H9 (cell line): ENCODE results near the gene G2E3. TPM values are rescaled to one million over a fixed set of nuclear protein-coding genes. Genes with fewer than 3 reads are reported as not detected.

Source experiments
- DNase-seq: peaks from one replicate; pipeline ENCODE4 v3.0.0-alpha.2; 2017
- H2AFZ ChIP-seq: one replicate; pipeline ENCODE4 v1.6.1; 2013; ENCODE audit warnings: mild to moderate bottlenecking, low read length, control low read depth, moderate library complexity
- H2AK5ac ChIP-seq: 2 replicates; pipeline ENCODE4 v1.6.1; 2013; ENCODE audit warnings: low read length, control low read depth, mixed read lengths; ENCODE audit not compliant: insufficient read length
- H2BK120ac ChIP-seq: one replicate; pipeline ENCODE4 v1.6.1; 2013; ENCODE audit warnings: low read depth, mild to moderate bottlenecking, low read length, control low read depth, inconsistent platforms; ENCODE audit not compliant: poor library complexity, severe bottlenecking
- H2BK12ac ChIP-seq: 2 replicates; pipeline ENCODE4 v1.6.1; 2013; ENCODE audit warnings: low read length, control low read depth, mixed read lengths, low read depth; ENCODE audit not compliant: insufficient read length
- H2BK15ac ChIP-seq: 2 replicates; pipeline ENCODE4 v1.6.1; 2013; ENCODE audit warnings: low read depth, low read length, control low read depth
- H2BK20ac ChIP-seq: one replicate; pipeline ENCODE4 v1.6.1; 2013; ENCODE audit warnings: low read depth, mild to moderate bottlenecking, low read length, control low read depth, inconsistent platforms; ENCODE audit not compliant: poor library complexity, severe bottlenecking
- H2BK5ac ChIP-seq: 2 replicates; pipeline ENCODE4 v1.6.1; 2013; ENCODE audit warnings: low read length, control low read depth, mixed read lengths; ENCODE audit not compliant: insufficient read length
- H3K14ac ChIP-seq: 2 replicates; pipeline ENCODE4 v1.6.1; 2013; ENCODE audit warnings: low read length, control low read depth; ENCODE audit not compliant: insufficient read depth
- H3K18ac ChIP-seq: 2 replicates; pipeline ENCODE4 v1.6.1; 2013; ENCODE audit warnings: low read depth, mild to moderate bottlenecking, mixed read lengths, low read length, control low read depth; ENCODE audit not compliant: insufficient read length
- H3K23ac ChIP-seq: 2 replicates; pipeline ENCODE4 v1.6.1; 2013; ENCODE audit warnings: low read length, control low read depth, mixed read lengths, low read depth; ENCODE audit not compliant: insufficient read length
- H3K23me2 ChIP-seq: 2 replicates; pipeline ENCODE4 v1.6.1; 2013; ENCODE audit warnings: low read depth, mild to moderate bottlenecking, mixed read lengths, low read length, control low read depth; ENCODE audit not compliant: insufficient read length, poor library complexity, severe bottlenecking
- H3K27ac ChIP-seq: 2 replicates; pipeline ENCODE4 v1.5.1; 2013; ENCODE audit warnings: low read length, control low read depth, mixed read lengths, low read depth; ENCODE audit not compliant: insufficient read length
- H3K27me3 ChIP-seq: 2 replicates; pipeline ENCODE4 v1.6.1; 2013; ENCODE audit warnings: low read length, control low read depth, inconsistent platforms; ENCODE audit not compliant: insufficient read depth
- H3K4ac ChIP-seq: 2 replicates; pipeline ENCODE4 v1.6.1; 2013; ENCODE audit warnings: low read depth, mild to moderate bottlenecking, control low read depth, inconsistent platforms, low read length, moderate library complexity
- H3K4me1 ChIP-seq: 2 replicates; pipeline ENCODE4 v1.6.1; 2013; ENCODE audit warnings: low read length, control low read depth, inconsistent platforms; ENCODE audit not compliant: insufficient read depth
- H3K4me2 ChIP-seq: 2 replicates; pipeline ENCODE4 v1.6.1; 2013; ENCODE audit warnings: low read length, control low read depth, mixed read lengths; ENCODE audit not compliant: insufficient read length, insufficient read depth
- H3K56ac ChIP-seq: 2 replicates; pipeline ENCODE4 v1.6.1; 2013; ENCODE audit warnings: low read depth, mild to moderate bottlenecking, mixed read lengths, low read length, control low read depth; ENCODE audit not compliant: insufficient read length
- H3K79me1 ChIP-seq: 2 replicates; pipeline ENCODE4 v1.6.1; 2013; ENCODE audit warnings: low read depth, mild to moderate bottlenecking, moderate library complexity, low read length, control low read depth, inconsistent platforms; ENCODE audit not compliant: insufficient read depth, poor library complexity, severe bottlenecking
- H3K79me2 ChIP-seq: 2 replicates; pipeline ENCODE4 v1.6.1; 2013; ENCODE audit warnings: low read length, control low read depth, inconsistent platforms; ENCODE audit not compliant: insufficient read depth
- H3K9ac ChIP-seq: 2 replicates; pipeline ENCODE4 v1.6.1; 2013; ENCODE audit warnings: low read length, control low read depth, mixed read lengths; ENCODE audit not compliant: insufficient read length; ENCODE audit errors: extremely low read depth
- H3K9me3 ChIP-seq: one replicate; pipeline ENCODE4 v1.6.1; 2013; ENCODE audit warnings: low read depth, low read length, inconsistent platforms; ENCODE audit not compliant: control insufficient read depth
- H3T11ph ChIP-seq: one replicate; pipeline ENCODE4 v1.6.1; 2013; ENCODE audit warnings: mild to moderate bottlenecking, low read length, control low read depth, inconsistent platforms
- H4K20me1 ChIP-seq: one replicate; pipeline ENCODE4 v1.6.1; 2013; ENCODE audit not compliant: control insufficient read depth, insufficient read length, insufficient read depth
- H4K5ac ChIP-seq: 2 replicates; pipeline ENCODE4 v1.6.1; 2013; ENCODE audit warnings: low read depth, mild to moderate bottlenecking, mixed read lengths, low read length, control low read depth; ENCODE audit not compliant: insufficient read length
- H4K8ac ChIP-seq: replicated peaks from 2 replicates; pipeline ENCODE4 v1.6.1; 2013; ENCODE audit warnings: low read length, control low read depth, mixed read lengths, low read depth; ENCODE audit not compliant: insufficient read length
- H4K91ac ChIP-seq: 2 replicates; pipeline ENCODE4 v1.6.1; 2013; ENCODE audit warnings: low read depth, mild to moderate bottlenecking, moderate library complexity, mixed read lengths, low read length, control low read depth; ENCODE audit not compliant: insufficient read length
- H3K27ac Mint-ChIP-seq, 3 experiments: 2 replicates in 2 of 3; 3 replicates in 1 of 3; pipeline ENCODE4 v1.8.0; 2020 to 2021; ENCODE audit warnings: mixed read lengths in 3 of 3, mild to moderate bottlenecking in 1 of 3, moderate library complexity in 1 of 3
- H3K27me3 Mint-ChIP-seq: 2 replicates; pipeline ENCODE4 v1.8.0; 2021; ENCODE audit warnings: low read depth, mild to moderate bottlenecking, moderate library complexity, mixed read lengths
- H3K36me3 Mint-ChIP-seq, 3 experiments: 2 replicates in 2 of 3; 3 replicates in 1 of 3; pipeline ENCODE4 v1.8.0; 2020 to 2021; ENCODE audit warnings: low read depth in 3 of 3, mixed read lengths in 3 of 3; ENCODE audit not compliant: insufficient read depth in 1 of 3
- H3K4me1 Mint-ChIP-seq, 2 experiments: 2 replicates each; pipeline ENCODE4 v1.8.0; 2020; ENCODE audit warnings: mixed read lengths in 2 of 2
- H3K4me3 Mint-ChIP-seq, 2 experiments: 2 replicates in 1 of 2; 3 replicates in 1 of 2; pipeline ENCODE4 v1.8.0; 2020 to 2021; ENCODE audit warnings: mild to moderate bottlenecking in 2 of 2, mixed read lengths in 2 of 2, moderate library complexity in 1 of 2
- H3K9me3 Mint-ChIP-seq, 2 experiments: 2 replicates in 1 of 2; 3 replicates in 1 of 2; pipeline ENCODE4 v1.8.0; 2020; ENCODE audit warnings: mild to moderate bottlenecking in 2 of 2, mixed read lengths in 2 of 2, moderate library complexity in 1 of 2
- WGBS: extraction: QIAGEN DNeasy Blood & Tissue Kit; methylation state at CpG from one replicate; pipeline ENCODE4 v1.1.7; 2013; ENCODE audit warnings: missing lambda C conversion rate, low lambda C conversion rate, mixed read lengths; ENCODE audit not compliant: insufficient read length; ENCODE audit errors: extremely low coverage; 5-methylcytosine and 5-hydroxymethylcytosine counted together
- total RNA-seq: library from RNA; stranded (reverse); gene quantifications from 2 replicates; pipeline ENCODE4 v1.2.1, GENCODE V29; 2021
- TF ChIP-seq, protein P1 (sequence below): fragments of 200-600 bp; sonication (generic); conservative IDR thresholded peaks from 3 replicates; pipeline ENCODE4 v1.8.0; 2021; ENCODE audit warnings: antibody characterized with exemption, mild to moderate bottlenecking

G2E3 gene
- total RNA-seq, 1 experiment from 2014 or later: 49.2 TPM

DNA sequence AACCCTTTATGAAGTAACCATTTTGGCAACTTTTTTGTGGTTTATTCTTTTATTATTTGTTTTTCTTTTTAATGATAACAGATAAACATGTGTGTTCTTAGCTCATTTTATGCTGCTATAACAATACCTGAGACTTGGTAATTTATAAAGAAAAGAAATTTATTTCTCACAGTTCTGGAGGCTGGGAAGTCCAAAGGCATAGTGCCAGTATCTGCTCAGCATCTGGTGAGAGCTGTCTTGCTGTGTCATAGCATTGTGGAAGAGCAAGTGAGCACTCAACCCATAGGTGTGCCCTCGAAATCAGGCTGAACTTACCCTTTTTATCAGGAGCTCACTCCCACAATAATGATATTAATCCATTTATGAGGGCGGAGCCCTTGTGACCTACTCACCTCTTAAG lies 55.2 kb downstream of the G2E3 start:
- H3K4me1 Mint-ChIP-seq: no peaks in the 10 kb centered on the region
- no peak overlapping the region for H2BK20ac ChIP-seq

More for the DNA sequence above, 55.2 kb downstream of the G2E3 start:
- TF ChIP-seq, protein P1, sequence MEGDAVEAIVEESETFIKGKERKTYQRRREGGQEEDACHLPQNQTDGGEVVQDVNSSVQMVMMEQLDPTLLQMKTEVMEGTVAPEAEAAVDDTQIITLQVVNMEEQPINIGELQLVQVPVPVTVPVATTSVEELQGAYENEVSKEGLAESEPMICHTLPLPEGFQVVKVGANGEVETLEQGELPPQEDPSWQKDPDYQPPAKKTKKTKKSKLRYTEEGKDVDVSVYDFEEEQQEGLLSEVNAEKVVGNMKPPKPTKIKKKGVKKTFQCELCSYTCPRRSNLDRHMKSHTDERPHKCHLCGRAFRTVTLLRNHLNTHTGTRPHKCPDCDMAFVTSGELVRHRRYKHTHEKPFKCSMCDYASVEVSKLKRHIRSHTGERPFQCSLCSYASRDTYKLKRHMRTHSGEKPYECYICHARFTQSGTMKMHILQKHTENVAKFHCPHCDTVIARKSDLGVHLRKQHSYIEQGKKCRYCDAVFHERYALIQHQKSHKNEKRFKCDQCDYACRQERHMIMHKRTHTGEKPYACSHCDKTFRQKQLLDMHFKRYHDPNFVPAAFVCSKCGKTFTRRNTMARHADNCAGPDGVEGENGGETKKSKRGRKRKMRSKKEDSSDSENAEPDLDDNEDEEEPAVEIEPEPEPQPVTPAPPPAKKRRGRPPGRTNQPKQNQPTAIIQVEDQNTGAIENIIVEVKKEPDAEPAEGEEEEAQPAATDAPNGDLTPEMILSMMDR: no peak
- no peaks in the 10 kb centered on the region for H3K9me3 ChIP-seq
- no peak overlapping the region for H3K23ac ChIP-seq
- H3T11ph ChIP-seq: no peak overlapping the region
- no peak overlapping the region for H4K5ac ChIP-seq
- no peaks in the 10 kb centered on the region for H3K27me3 Mint-ChIP-seq
- no peak overlapping the region for H2AK5ac ChIP-seq
- no peak overlapping the region for H2BK120ac ChIP-seq
- H2AFZ ChIP-seq: no peak overlapping the region
- no peaks in the 10 kb centered on the region for H3K23me2 ChIP-seq
- WGBS: no CpG with 5 or more reads among the region's 2 CpGs
- H3K4ac ChIP-seq: no peak overlapping the region
- no peaks in the 10 kb centered on the region for H3K27me3 ChIP-seq
- no peak overlapping the region for H3K4me3 Mint-ChIP-seq
- no peak overlapping the region for H3K27ac Mint-ChIP-seq
- H3K79me1 ChIP-seq: no peaks in the 10 kb centered on the region
- H2BK12ac ChIP-seq: no peak overlapping the region
- H4K8ac ChIP-seq: no peak overlapping the region
- no peak overlapping the region for H2BK15ac ChIP-seq
- no peak overlapping the region for H3K9ac ChIP-seq
- no peak overlapping the region for H3K14ac ChIP-seq
- H3K36me3 Mint-ChIP-seq: peaks cover 9 to 49% (median 47%) of the 10 kb centered on the region in 3 experiments; a peak in 6 of 7 replicates
- H3K4me2 ChIP-seq: no peak overlapping the region
- no peak overlapping the region for H3K18ac ChIP-seq
- no peak overlapping the region for H3K27ac ChIP-seq
- no peak overlapping the region for H4K91ac ChIP-seq
- H3K56ac ChIP-seq: no peak overlapping the region
- no peaks in the 10 kb centered on the region for H4K20me1 ChIP-seq
- H3K4me1 ChIP-seq: no peaks in the 10 kb centered on the region
- no peak for DNase-seq
- H3K79me2 ChIP-seq: no peaks in the 10 kb centered on the region
- no peak overlapping the region for H2BK5ac ChIP-seq
- H3K9me3 Mint-ChIP-seq: no peaks in the 10 kb centered on the region
